COLO829 (cell line): Measurements from ENCODE around the gene OR2T2.
"Not testable (repeated sequence)": the region's sequence is repeated elsewhere in the genome, so short reads cannot be mapped to it uniquely, and the experiment has no call there.

Source experiments
- DNase-seq: peaks from one replicate; pipeline ENCODE4 v3.0.0; 2012; ENCODE audit warnings: low spot score

The OR2T2 gene

GRCh38 chr1:248450466-248451145 is 5.2 kb downstream of the OR2T2 start:
- DNase-seq, result not testable (repeated sequence)

- not testable (repeated sequence) for DNase-seq
These were observed 8.2 kb downstream of the OR2T2 start for GRCh38 chr1:248453619-248454018.

- not testable (repeated sequence) for DNase-seq
These were observed 9.6 kb downstream of the OR2T2 start for GRCh38 chr1:248455045-248455444.

GRCh38 chr1:248456635-248457034 is 11.2 kb downstream of the OR2T2 start:
- not testable (repeated sequence) for DNase-seq

GRCh38 chr1:248459117-248459516 is 13.7 kb downstream of the OR2T2 start:
- DNase-seq, result not testable (repeated sequence)

- DNase-seq, result no peak
These were observed 25.7 kb downstream of the OR2T2 start for GRCh38 chr1:248471154-248471553.

GRCh38 chr1:248472111-248472510 is 26.7 kb downstream of the OR2T2 start:
- not testable (repeated sequence) for DNase-seq

GRCh38 chr1:248473051-248473450 is 27.6 kb downstream of the OR2T2 start, which contains the start of gene OR2T3:
Gene OR2T3, plus strand, starts transcription at chr1:248473351. Its CDS starts 0 bp downstream, at chr1:248473351.
- DNase-seq, result not testable (repeated sequence)

- DNase-seq, result not testable (repeated sequence)
These were observed 30.2 kb downstream of the OR2T2 start for GRCh38 chr1:248475660-248476059.

GRCh38 chr1:248481686-248482579 is 36.5 kb downstream of the OR2T2 start:
- not testable (repeated sequence) for DNase-seq

GRCh38 chr1:248488289-248488688 is 42.9 kb downstream of the OR2T2 start, which contains the start of gene OR2T5:
Gene OR2T5, plus strand, starts transcription at chr1:248488589. Its CDS starts 0 bp downstream, at chr1:248488589.
- not testable (repeated sequence) for DNase-seq

- not testable (repeated sequence) for DNase-seq
These were observed 51.2 kb downstream of the OR2T2 start for GRCh38 chr1:248496661-248497060.

GRCh38 chr1:248500305-248501035 is 55.0 kb downstream of the OR2T2 start:
- DNase-seq, result not testable (repeated sequence)
